Choroid plexus epithelial cell (primary cell): ENCODE measurements around the gene UBE2F.
A peak's percentile ranks its signal among the peaks of the same experiment; 100 is the strongest.

Experiments
- DNase-seq: peaks from one replicate; pipeline ENCODE4 v3.0.0-alpha.2; 2010; ENCODE audit warnings: low read depth
- H3K4me3 ChIP-seq: 2 replicates; pipeline ENCODE4 v1.5.1; 2011; ENCODE audit warnings: low read depth, mild to moderate bottlenecking, control low read depth, low read length, moderate library complexity
- CTCF ChIP-seq: conservative IDR thresholded peaks from 2 replicates; pipeline ENCODE4 v1.5.1; 2011; ENCODE audit warnings: low read depth, mild to moderate bottlenecking, control low read depth, inconsistent platforms, low read length, moderate library complexity

Gene UBE2F

GRCh38 chr2:238059505-238059904 lies 92.7 kb downstream of the UBE2F start:
- no peak for TF ChIP-seq CTCF
- no peak overlapping the region for H3K4me3 ChIP-seq
- no peak for DNase-seq

GRCh38 chr2:238060096-238060541 lies 93.3 kb downstream of the UBE2F start:
- DNase-seq = no peak
- H3K4me3 ChIP-seq = peak overlapping the region; percentile 88
- no peak for TF ChIP-seq CTCF

- no peak for TF ChIP-seq CTCF
- H3K4me3 ChIP-seq = peak within 1 kb of the TSS; percentile 88
- DNase-seq = peak; percentile 98
These were observed 93.9 kb downstream of the UBE2F start, which contains the start of gene SCLY for GRCh38 chr2:238060542-238061314. SCLY (plus strand) TSS chr2:238061001; CDS start chr2:238061055, 54 bp downstream.

GRCh38 chr2:238061315-238062202 lies 94.7 kb downstream of the UBE2F start:
- H3K4me3 ChIP-seq = peak overlapping the region; percentile 88
- no peak for TF ChIP-seq CTCF
- DNase-seq = peak; percentile 47

- no peak overlapping the region for H3K4me3 ChIP-seq
- TF ChIP-seq CTCF = no peak
- DNase-seq = no peak
These were observed 96.8 kb downstream of the UBE2F start for GRCh38 chr2:238063414-238064189.

GRCh38 chr2:238064376-238064775 lies 97.6 kb downstream of the UBE2F start:
- DNase-seq = no peak
- TF ChIP-seq CTCF = no peak

More at GRCh38 chr2:238064376-238064775, 97.6 kb downstream of the UBE2F start:
- H3K4me3 ChIP-seq = no peak overlapping the region
